ENCODE results near the gene OR52K2. TPM values are rescaled to one million over a fixed set of nuclear protein-coding genes. Genes with fewer than 3 reads are reported as not detected.

The OR52K2 gene
- total RNA-seq, 1 experiment from 2014 or later: not detected

DNA sequence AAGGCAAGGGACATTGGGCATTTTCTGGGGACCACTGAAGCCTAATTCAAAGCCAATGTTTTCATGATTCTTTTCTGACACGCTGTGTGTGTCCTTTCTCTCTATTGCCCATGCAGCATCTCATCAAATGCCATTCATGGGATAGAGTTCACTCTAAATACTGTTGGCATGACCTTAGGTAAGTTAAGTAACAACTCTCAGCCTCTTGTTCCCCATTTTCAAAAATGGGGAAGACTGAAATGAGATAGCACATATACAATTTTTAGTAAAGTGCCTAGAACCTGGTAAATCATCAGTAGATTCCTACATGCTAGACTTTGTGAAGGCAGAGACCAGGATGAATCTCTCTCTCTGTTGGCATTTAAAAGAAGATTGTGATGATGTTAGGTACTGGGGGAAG lies 12.7 kb upstream of the OR52K2 start:
- TF ChIP-seq EZH2 (IDR thresholded peaks at IDR 0.05; ENCODE audit: borderline replicate concordance, low read depth, low read length, poor library complexity, severe bottlenecking): no peak
- TF ChIP-seq, protein P1, sequence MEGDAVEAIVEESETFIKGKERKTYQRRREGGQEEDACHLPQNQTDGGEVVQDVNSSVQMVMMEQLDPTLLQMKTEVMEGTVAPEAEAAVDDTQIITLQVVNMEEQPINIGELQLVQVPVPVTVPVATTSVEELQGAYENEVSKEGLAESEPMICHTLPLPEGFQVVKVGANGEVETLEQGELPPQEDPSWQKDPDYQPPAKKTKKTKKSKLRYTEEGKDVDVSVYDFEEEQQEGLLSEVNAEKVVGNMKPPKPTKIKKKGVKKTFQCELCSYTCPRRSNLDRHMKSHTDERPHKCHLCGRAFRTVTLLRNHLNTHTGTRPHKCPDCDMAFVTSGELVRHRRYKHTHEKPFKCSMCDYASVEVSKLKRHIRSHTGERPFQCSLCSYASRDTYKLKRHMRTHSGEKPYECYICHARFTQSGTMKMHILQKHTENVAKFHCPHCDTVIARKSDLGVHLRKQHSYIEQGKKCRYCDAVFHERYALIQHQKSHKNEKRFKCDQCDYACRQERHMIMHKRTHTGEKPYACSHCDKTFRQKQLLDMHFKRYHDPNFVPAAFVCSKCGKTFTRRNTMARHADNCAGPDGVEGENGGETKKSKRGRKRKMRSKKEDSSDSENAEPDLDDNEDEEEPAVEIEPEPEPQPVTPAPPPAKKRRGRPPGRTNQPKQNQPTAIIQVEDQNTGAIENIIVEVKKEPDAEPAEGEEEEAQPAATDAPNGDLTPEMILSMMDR (conservative IDR thresholded peaks at IDR 0.05; ENCODE audit: low read depth, low read length): no peak
- intact Hi-C loops (cut with micrococcal nuclease; ENCODE audit: unreplicated experiment): no loop called here
- BruUV-seq (replicated peaks): no TSS peak
- H3K9me3 ChIP-seq (ENCODE audit: low read depth, low read length, poor library complexity, severe bottlenecking): no peaks in the 10 kb centered on the region
- H3K4me3 ChIP-seq (ENCODE audit: low read depth, low read length, poor library complexity, severe bottlenecking): no peak overlapping the region
- no peaks in the 10 kb centered on the region for H3K27me3 ChIP-seq (replicated peaks; ENCODE audit: insufficient read depth, low read depth, low read length, poor library complexity)
- POLR2A ChIA-PET (ENCODE audit: low non-redundant PET): no interaction called here
- no peak overlapping the region for H3K27ac ChIP-seq (ENCODE audit: low read depth, low read length, poor library complexity, severe bottlenecking)
- CTCF ChIA-PET: no interaction called here
- H3K36me3 ChIP-seq (ENCODE audit: insufficient read depth, low read length, poor library complexity, severe bottlenecking): no peaks in the 10 kb centered on the region
- no peaks in the 10 kb centered on the region for H3K4me1 ChIP-seq (ENCODE audit: insufficient read depth, low read length, poor library complexity, severe bottlenecking)
- DNase-seq (ENCODE audit: low spot score): no peak

DNA sequence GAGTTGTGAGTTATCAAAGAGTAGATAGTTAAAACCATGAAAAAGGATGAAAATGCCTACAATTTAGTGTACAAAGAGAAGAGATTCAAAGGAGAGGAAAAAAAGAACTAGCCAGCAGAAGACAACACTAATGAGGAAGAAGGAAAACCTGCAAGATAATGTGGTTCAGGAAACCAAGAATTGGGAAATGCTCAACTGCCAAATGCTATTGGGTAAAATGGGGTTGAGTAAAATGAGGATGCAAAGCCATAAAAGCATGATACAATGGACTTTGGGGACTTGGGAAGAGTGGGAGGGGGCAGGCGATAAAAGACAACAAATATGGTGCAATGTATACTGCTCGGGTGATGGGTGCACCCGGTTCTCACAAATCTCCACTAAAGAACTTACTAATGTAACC lies 7.6 kb upstream of the OR52K2 start:
- BruUV-seq (replicated peaks): no TSS peak
- Histone ChIP-seq H3K27ac (ENCODE audit: low read depth, low read length, poor library complexity, severe bottlenecking) (no peak overlapping the region), H3K9me3 (ENCODE audit: low read depth, low read length, poor library complexity, severe bottlenecking) (no peaks in the 10 kb centered on the region), H3K27me3 (replicated peaks; ENCODE audit: insufficient read depth, low read depth, low read length, poor library complexity) (no peaks in the 10 kb centered on the region), H3K4me3 (ENCODE audit: low read depth, low read length, poor library complexity, severe bottlenecking) (no peak overlapping the region), H3K36me3 (ENCODE audit: insufficient read depth, low read length, poor library complexity, severe bottlenecking) (no peaks in the 10 kb centered on the region), H3K4me1 (ENCODE audit: insufficient read depth, low read length, poor library complexity, severe bottlenecking) (no peaks in the 10 kb centered on the region)
- no peak for TF ChIP-seq EZH2 (IDR thresholded peaks at IDR 0.05; ENCODE audit: borderline replicate concordance, low read depth, low read length, poor library complexity, severe bottlenecking)
- TF ChIP-seq, protein P1 (conservative IDR thresholded peaks at IDR 0.05; ENCODE audit: low read depth, low read length): no peak
- intact Hi-C loops (cut with micrococcal nuclease; ENCODE audit: unreplicated experiment): no loop called here
- POLR2A ChIA-PET (ENCODE audit: low non-redundant PET): no interaction called here
- no peak for DNase-seq (ENCODE audit: low spot score)
- CTCF ChIA-PET: no interaction called here

DNA sequence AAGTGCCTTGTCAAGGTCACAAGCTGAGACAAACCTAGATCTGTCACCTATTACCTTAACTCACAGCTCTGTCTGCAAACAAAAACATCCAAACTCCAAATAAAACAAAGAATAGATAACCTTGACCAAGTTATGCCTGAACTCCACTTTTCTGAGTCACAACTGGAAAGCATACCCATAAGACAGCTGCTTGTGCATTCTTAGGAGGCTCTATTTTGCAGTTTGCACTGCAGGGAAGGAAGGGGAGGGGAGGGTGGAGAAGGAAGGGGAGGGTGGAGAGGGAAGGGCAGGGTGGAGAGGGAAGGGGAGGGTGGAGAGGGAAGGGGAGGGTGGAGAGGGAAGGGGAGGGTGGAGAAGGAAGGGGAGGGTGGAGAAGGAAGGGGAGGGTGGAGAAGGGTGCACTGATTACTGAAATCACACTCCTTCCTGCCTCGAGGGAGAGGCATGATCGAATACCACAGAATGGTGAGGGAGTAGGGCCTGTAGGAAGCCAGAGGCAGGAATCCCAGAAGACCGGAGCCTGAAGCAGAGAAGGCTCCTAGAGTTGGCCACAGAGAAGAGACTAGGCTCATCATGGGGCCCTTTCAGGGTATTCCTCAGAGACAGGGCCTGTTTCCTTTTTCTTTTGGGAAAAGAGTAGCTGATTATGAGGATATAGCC lies 5.7 kb upstream of the OR52K2 start:
- ChIA-PET CTCF (no interaction called here), POLR2A (ENCODE audit: low non-redundant PET) (no interaction called here)
- no TSS peak for BruUV-seq (replicated peaks)
- Histone ChIP-seq H3K4me3 (ENCODE audit: low read depth, low read length, poor library complexity, severe bottlenecking) (no peak overlapping the region), H3K9me3 (ENCODE audit: low read depth, low read length, poor library complexity, severe bottlenecking) (no peaks in the 10 kb centered on the region), H3K27ac (ENCODE audit: low read depth, low read length, poor library complexity, severe bottlenecking) (no peak overlapping the region), H3K4me1 (ENCODE audit: insufficient read depth, low read length, poor library complexity, severe bottlenecking) (no peaks in the 10 kb centered on the region), H3K36me3 (ENCODE audit: insufficient read depth, low read length, poor library complexity, severe bottlenecking) (no peaks in the 10 kb centered on the region), H3K27me3 (replicated peaks; ENCODE audit: insufficient read depth, low read depth, low read length, poor library complexity) (peaks cover 8% of the 10 kb centered on the region)
- intact Hi-C loops (cut with micrococcal nuclease; ENCODE audit: unreplicated experiment): no loop called here
- no peak for DNase-seq (ENCODE audit: low spot score)
- TF ChIP-seq, protein P1 (conservative IDR thresholded peaks at IDR 0.05; ENCODE audit: low read depth, low read length): no peak
- TF ChIP-seq EZH2 (IDR thresholded peaks at IDR 0.05; ENCODE audit: borderline replicate concordance, low read depth, low read length, poor library complexity, severe bottlenecking): no peak
